Measurements from ENCODE around the gene ZCCHC7. TPM values are rescaled to one million over a fixed set of nuclear protein-coding genes. Genes with fewer than 3 reads are reported as not detected.
A peak's percentile ranks its signal among the peaks of the same experiment; 100 is the strongest.

Gene ZCCHC7
- total and polyA plus RNA-seq, 10 of the 15 experiments (the other 5 are each of a cell fraction or from before 2014, with no cell fraction given): 42.9 to 178 (median 53.3) TPM

GRCh38 chr9:37290940-37291485 lies 170.6 kb downstream of the ZCCHC7 start (continued):
- TF ChIP-seq SMAD5 (IDR thresholded peaks at IDR 0.05; ENCODE audit: low read depth) (no peak), CHD2 (IDR thresholded peaks at IDR 0.05; ENCODE audit: borderline replicate concordance, low read depth, low read length) (no peak), IKZF1 (conservative IDR thresholded peaks at IDR 0.05) (no peak), SP1 (IDR thresholded peaks at IDR 0.05; ENCODE audit: low read depth, low read length) (no peak), USF2 (IDR thresholded peaks at IDR 0.05; ENCODE audit: borderline replicate concordance, low read depth, low read length) (no peak), SREBF2 (IDR thresholded peaks at IDR 0.05; ENCODE audit: low read length) (no peak), CREB1 (IDR thresholded peaks at IDR 0.05; ENCODE audit: low read depth) (peak; percentile 80; the same call in 1 of the 2 replicates), SMARCA5 (IDR thresholded peaks at IDR 0.05) (no peak), MYB (IDR thresholded peaks at IDR 0.05; ENCODE audit: borderline replicate concordance, low read depth, low read length) (no peak), MEF2A (IDR thresholded peaks at IDR 0.05; ENCODE audit: insufficient read depth, low read depth, low read length) (no peak), STAT3 (IDR thresholded peaks at IDR 0.05; ENCODE audit: low read depth, low read length) (no peak), CHD4 (IDR thresholded peaks at IDR 0.05) (no peak), CBFB (IDR thresholded peaks at IDR 0.05; ENCODE audit: low read depth) (no peak), KLF5 (IDR thresholded peaks at IDR 0.05; ENCODE audit: partially characterized antibody) (no peak), IKZF2 (IDR thresholded peaks at IDR 0.05) (no peak), EZH2 (IDR thresholded peaks at IDR 0.05; ENCODE audit: borderline replicate concordance, control insufficient read depth, low read depth, low read length) (no peak), EED (IDR thresholded peaks at IDR 0.05; ENCODE audit: low read depth) (no peak), E4F1 (IDR thresholded peaks at IDR 0.05; ENCODE audit: borderline replicate concordance, partially characterized antibody) (no peak), POLR2AphosphoS5 (IDR thresholded peaks at IDR 0.05; ENCODE audit: low read length) (no peak), ATF3 (IDR thresholded peaks at IDR 0.05; ENCODE audit: borderline replicate concordance, extremely low read depth, low read depth, low read length) (no peak), POU2F2 (IDR thresholded peaks at IDR 0.05; ENCODE audit: borderline replicate concordance, low read depth, low read length) (no peak), E2F8 (IDR thresholded peaks at IDR 0.05; ENCODE audit: low read depth, partially characterized antibody) (no peak), SKIL (IDR thresholded peaks at IDR 0.05; ENCODE audit: low read depth, poor library complexity, severe bottlenecking) (no peak), SIN3A (IDR thresholded peaks at IDR 0.05; ENCODE audit: low read depth, low read length) (no peak)

Measured in GM12878 (cell line).